Thyroid gland (tissue), 4 donors: ENCODE data around the gene CRABP2. TPM values are rescaled to one million over a fixed set of nuclear protein-coding genes. Genes with fewer than 3 reads are reported as not detected.

Experiments
- DNase-seq, 2 donors: peaks; one replicate each; pipeline ENCODE4 v3.0.0-alpha.2; 2019
- H3K27ac ChIP-seq, 3 donors: fragments of 200-600 bp; sonication (generic); 1 replicate in 2 of 3; 2 replicates in 1 of 3; pipeline ENCODE4 v1.5.1; 2016 to 2019; ENCODE audit warnings: mild to moderate bottlenecking in 1 of 3, moderate library complexity in 1 of 3
- H3K27me3 ChIP-seq: fragments of 200-600 bp; sonication (generic); one replicate; pipeline ENCODE4 v1.5.1; 2019
- H3K36me3 ChIP-seq, 2 donors: fragments of 200-600 bp; sonication (generic); one replicate each; pipeline ENCODE4 v1.5.1; 2016 to 2019
- H3K4me1 ChIP-seq, 2 donors: fragments of 200-600 bp; sonication (generic); one replicate each; pipeline ENCODE4 v1.5.1; 2017 to 2019
- H3K4me3 ChIP-seq, 3 donors: fragments of 200-600 bp; sonication (generic); replicated peaks in 1 of 3; 1 replicate in 2 of 3; 2 replicates in 1 of 3; pipeline ENCODE4 v1.5.1; 2016; ENCODE audit warnings: mild to moderate bottlenecking in 1 of 3
- H3K9me3 ChIP-seq: fragments of 200-600 bp; sonication (generic); one replicate; pipeline ENCODE4 v1.5.1; 2017
- POLR2A ChIP-seq, 2 donors: fragments of 450-650 bp; IDR thresholded peaks; one replicate each; pipeline ENCODE4 v1.6.1; 2017; ENCODE audit warnings: antibody characterized with exemption in 2 of 2, mild to moderate bottlenecking in 2 of 2, moderate library complexity in 1 of 2
- WGBS, 2 donors: methylation state at CpG; one replicate each; pipeline ENCODE4 v1.1.5; 2017; 5-methylcytosine and 5-hydroxymethylcytosine counted together
- intact Hi-C: fragments of 100-400 bp; cut with DNase I; formaldehyde crosslinking; loops from one replicate; pipeline ENCODE4 v1.15.1; 2023
- total RNA-seq, 4 donors: library from RNA; depleted of rRNA; stranded (reverse); fragments of >200 nt; gene quantifications; one replicate each; pipeline ENCODE4 v1.2.3, GENCODE V29; 2016
- TF ChIP-seq, protein P1 (sequence below), 6 experiments: fragments of 200-600 bp in 3 of 6; fragments of 450-650 bp in 3 of 6; sonication (generic) in 3 of 6; IDR thresholded peaks; one replicate each; pipeline ENCODE4 v1.5.1; 2016 to 2019; ENCODE audit warnings: antibody characterized with exemption in 6 of 6, mild to moderate bottlenecking in 2 of 6, inconsistent platforms in 1 of 6, moderate library complexity in 1 of 6

CRABP2 gene
- total RNA-seq, 4 donors from 2014 or later, result 3.0 to 15.3 (median 4.5) TPM; not detected in 1

- no peaks in the 10 kb centered on the region for H3K36me3 ChIP-seq
- no peaks in the 10 kb centered on the region for H3K27me3 ChIP-seq
- WGBS, 2 donors, result 40 to 44% methylated on average over 8 of the region's 8 CpGs
- intact Hi-C loops, result no loop called here
- no peaks in the 10 kb centered on the region for H3K9me3 ChIP-seq
- peaks cover 26 to 36% of the 10 kb centered on the region in 2 donors for H3K4me1 ChIP-seq
- TF ChIP-seq, protein P1, sequence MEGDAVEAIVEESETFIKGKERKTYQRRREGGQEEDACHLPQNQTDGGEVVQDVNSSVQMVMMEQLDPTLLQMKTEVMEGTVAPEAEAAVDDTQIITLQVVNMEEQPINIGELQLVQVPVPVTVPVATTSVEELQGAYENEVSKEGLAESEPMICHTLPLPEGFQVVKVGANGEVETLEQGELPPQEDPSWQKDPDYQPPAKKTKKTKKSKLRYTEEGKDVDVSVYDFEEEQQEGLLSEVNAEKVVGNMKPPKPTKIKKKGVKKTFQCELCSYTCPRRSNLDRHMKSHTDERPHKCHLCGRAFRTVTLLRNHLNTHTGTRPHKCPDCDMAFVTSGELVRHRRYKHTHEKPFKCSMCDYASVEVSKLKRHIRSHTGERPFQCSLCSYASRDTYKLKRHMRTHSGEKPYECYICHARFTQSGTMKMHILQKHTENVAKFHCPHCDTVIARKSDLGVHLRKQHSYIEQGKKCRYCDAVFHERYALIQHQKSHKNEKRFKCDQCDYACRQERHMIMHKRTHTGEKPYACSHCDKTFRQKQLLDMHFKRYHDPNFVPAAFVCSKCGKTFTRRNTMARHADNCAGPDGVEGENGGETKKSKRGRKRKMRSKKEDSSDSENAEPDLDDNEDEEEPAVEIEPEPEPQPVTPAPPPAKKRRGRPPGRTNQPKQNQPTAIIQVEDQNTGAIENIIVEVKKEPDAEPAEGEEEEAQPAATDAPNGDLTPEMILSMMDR (IDR thresholded peaks at IDR 0.05), result no peak
- no peak for TF ChIP-seq POLR2A (IDR thresholded peaks at IDR 0.05)
- DNase-seq, result peak; percentile 52 to 76
- peak overlapping the region in 2 of 3 donors; percentile 39 to 40 for H3K27ac ChIP-seq
- H3K4me3 ChIP-seq, result no peak overlapping the region
These were observed 7.9 kb downstream of the CRABP2 start for GRCh38 chr1:156697481-156697880.

- peak overlapping the region in 1 of 3 donors; percentile 39 for H3K27ac ChIP-seq
- DNase-seq, result peak; percentile 41 to 47
- intact Hi-C loops, result no loop called here
- H3K36me3 ChIP-seq, result no peaks in the 10 kb centered on the region
- 52 to 67% methylated on average over 8 of the region's 8 CpGs for WGBS, 2 donors
- no peak overlapping the region for H3K4me3 ChIP-seq
- no peaks in the 10 kb centered on the region for H3K27me3 ChIP-seq
- no peak for TF ChIP-seq POLR2A (IDR thresholded peaks at IDR 0.05)
- TF ChIP-seq, protein P1 (IDR thresholded peaks at IDR 0.05), result no peak
- H3K4me1 ChIP-seq, result peaks cover 34 to 43% of the 10 kb centered on the region in 2 donors
- no peaks in the 10 kb centered on the region for H3K9me3 ChIP-seq
These were observed 8.6 kb downstream of the CRABP2 start for GRCh38 chr1:156696755-156697154.

- no peak for DNase-seq
- no peak for TF ChIP-seq POLR2A (IDR thresholded peaks at IDR 0.05)
- TF ChIP-seq, protein P1 (IDR thresholded peaks at IDR 0.05), result no peak
- Histone ChIP-seq H3K27ac (peak overlapping the region in 2 of 3 donors; percentile 13 to 82), H3K27me3 (no peaks in the 10 kb centered on the region), H3K4me3 (no peak overlapping the region), H3K9me3 (no peaks in the 10 kb centered on the region), H3K4me1 (peaks cover 50 to 63% of the 10 kb centered on the region in 2 donors), H3K36me3 (no peaks in the 10 kb centered on the region)
- 82 to 95% methylated on average over 5 of the region's 5 CpGs for WGBS, 2 donors
- intact Hi-C loops, result no loop called here
These were observed 10.8 kb downstream of the CRABP2 start for GRCh38 chr1:156694690-156694962.

- peak in 1 of 2 donors; percentile 20 for DNase-seq
- Histone ChIP-seq H3K36me3 (no peaks in the 10 kb centered on the region), H3K9me3 (no peaks in the 10 kb centered on the region), H3K4me3 (no peak overlapping the region), H3K27ac (peak overlapping the region; percentile 57 to 82 (median 80)), H3K4me1 (peaks cover 50 to 69% of the 10 kb centered on the region in 2 donors), H3K27me3 (no peaks in the 10 kb centered on the region)
- TF ChIP-seq POLR2A (IDR thresholded peaks at IDR 0.05), result no peak
- TF ChIP-seq, protein P1 (IDR thresholded peaks at IDR 0.05), result no peak
- intact Hi-C loops, result no loop called here
- 74 to 75% methylated on average over 12 of the region's 12 CpGs for WGBS, 2 donors
These were observed 11.3 kb downstream of the CRABP2 start for GRCh38 chr1:156693848-156694689.
